Measurements from ENCODE around the gene BICC1. TPM values are rescaled to one million over a fixed set of nuclear protein-coding genes. Genes with fewer than 3 reads are reported as not detected.

BICC1 gene
- total and polyA plus RNA-seq, 2 of the 8 experiments (the other 6 are each of a cell fraction or from before 2014, with no cell fraction given), result 0.20 to 0.73 TPM

DNA sequence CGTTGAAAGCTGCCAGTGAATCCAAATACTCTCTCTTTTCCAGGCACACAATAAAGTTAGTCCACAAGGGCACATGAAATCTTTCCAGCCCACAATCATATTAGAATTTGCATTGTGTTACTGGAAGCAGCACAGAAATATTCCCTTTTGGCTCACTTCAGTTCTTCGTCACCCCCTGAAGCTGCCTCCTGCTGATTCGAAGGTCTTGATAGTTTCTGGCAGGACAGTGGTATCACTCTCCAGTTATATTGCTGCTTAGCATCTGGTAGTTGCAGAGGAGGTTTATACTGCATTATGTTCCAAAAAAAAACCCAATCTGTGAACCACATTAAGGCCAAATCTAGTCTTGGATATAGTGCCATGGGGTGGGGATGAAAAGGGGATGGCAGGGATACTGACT lies 253.2 kb downstream of the BICC1 start:
- no peak overlapping the region for H2BK20ac ChIP-seq (ENCODE audit: low read length)
- H3K4me1 ChIP-seq (replicated peaks in 1 of 4; ENCODE audit: control insufficient read depth in 3 of 4, insufficient read depth in 4 of 4, low read length in 3 of 4), result no peaks in the 10 kb centered on the region
- TF ChIP-seq SUZ12 (IDR thresholded peaks at IDR 0.05; ENCODE audit: low read length), result no peak

More for the DNA sequence above, 253.2 kb downstream of the BICC1 start:
- Histone ChIP-seq H3K14ac (ENCODE audit: insufficient read length) (no peak overlapping the region), H2AFZ (ENCODE audit: low read length) (no peak overlapping the region), H2BK15ac (ENCODE audit: low read length) (no peak overlapping the region), H3K18ac (ENCODE audit: extremely low read depth, low read length) (no peak overlapping the region), H2BK5ac (ENCODE audit: low read depth, low read length) (no peak overlapping the region), H3K27ac (ENCODE audit: low read depth, low read length) (no peak overlapping the region), H2AK5ac (ENCODE audit: low read depth, low read length) (no peak overlapping the region), H4K5ac (ENCODE audit: insufficient read length, low read depth, low read length) (no peak overlapping the region), H3K23me2 (ENCODE audit: low read depth, low read length) (no peaks in the 10 kb centered on the region; the same call in 1 of the 2 replicates), H3K4ac (replicated peaks; ENCODE audit: insufficient read length, low read depth, low read length) (no peak overlapping the region), H2BK120ac (replicated peaks; ENCODE audit: low read depth, low read length) (no peak overlapping the region), H3K4me2 (ENCODE audit: insufficient read depth in 1 of 2, low read depth in 2 of 2, low read length in 2 of 2) (no peak overlapping the region), H4K20me1 (replicated peaks in 1 of 2; ENCODE audit: control insufficient read depth in 1 of 2, insufficient read depth in 2 of 2, low read length in 2 of 2) (no peaks in the 10 kb centered on the region), H3K9me3 (ENCODE audit: insufficient read depth in 2 of 2, low read depth in 1 of 2, low read length in 1 of 2) (no peaks in the 10 kb centered on the region), H4K91ac (replicated peaks; ENCODE audit: insufficient read length, low read length) (no peak overlapping the region), H3K27me3 (replicated peaks in 1 of 4; ENCODE audit: control insufficient read depth in 3 of 4, extremely low read depth in 1 of 4, insufficient read depth in 3 of 4, low read length in 3 of 4) (no peaks in the 10 kb centered on the region), H3K36me3 (ENCODE audit: control insufficient read depth in 2 of 4, insufficient read depth in 4 of 4, low read length in 3 of 4) (no peaks in the 10 kb centered on the region), H3K56ac (replicated peaks; ENCODE audit: insufficient read length, low read depth, low read length) (no peak overlapping the region), H4K8ac (ENCODE audit: extremely low read depth, insufficient read depth, low read length) (no peak overlapping the region), H3K79me2 (ENCODE audit: control insufficient read depth in 1 of 2, insufficient read depth in 2 of 2, low read length in 2 of 2) (no peaks in the 10 kb centered on the region), H3K23ac (ENCODE audit: insufficient read length) (no peak overlapping the region), H3K4me3 (ENCODE audit: extremely low read depth in 1 of 4, insufficient read depth in 2 of 4, low read depth in 3 of 4, low read length in 4 of 4) (no peak overlapping the region), H3K9ac (replicated peaks in 1 of 4; ENCODE audit: extremely low read depth in 1 of 4, low read depth in 3 of 4, low read length in 3 of 4) (no peak overlapping the region), H3K79me1 (ENCODE audit: low read depth, low read length) (no peaks in the 10 kb centered on the region), H2BK12ac (ENCODE audit: low read depth, low read length) (no peak overlapping the region)
- WGBS, 2 experiments (ENCODE audit: extremely low coverage in 1 of 2, insufficient coverage in 1 of 2, insufficient read length in 1 of 2, insufficient replicate concordance in 2 of 2, low coverage in 1 of 2, low lambda C conversion rate in 2 of 2, missing lambda C conversion rate in 1 of 2), result 92% methylated on average over 3 of the region's 3 CpGs; no CpG with 5 or more reads in 1 of the 2 experiments
- POLR2A ChIA-PET (ENCODE audit: partially characterized antibody), result no interaction called here
- DNase-seq (ENCODE audit: low read depth in 1 of 2, low spot score in 2 of 2) (no peak), FAIRE-seq (no peak)
- CTCF ChIA-PET (ENCODE audit: partially characterized antibody), result interaction anchor here (1.4 kb wide), 1 partner anchor 235 kb away, joined by 4 read pairs; no protein-coding TSS in a partner anchor
